Purkinje cell (primary cell): Measurements from ENCODE around the gene PLEKHG4. TPM values are rescaled to one million over a fixed set of nuclear protein-coding genes. Genes with fewer than 3 reads are reported as not detected.

Experiments
- polyA plus RNA-seq: library from polyadenylated mRNA; unstranded; fragments of >200 nt; fragmentation: Nextera tagmentation; gene quantifications from 2 replicates; pipeline ENCODE4 v1.2.1, GENCODE V29; 2014

PLEKHG4 gene, protein sequence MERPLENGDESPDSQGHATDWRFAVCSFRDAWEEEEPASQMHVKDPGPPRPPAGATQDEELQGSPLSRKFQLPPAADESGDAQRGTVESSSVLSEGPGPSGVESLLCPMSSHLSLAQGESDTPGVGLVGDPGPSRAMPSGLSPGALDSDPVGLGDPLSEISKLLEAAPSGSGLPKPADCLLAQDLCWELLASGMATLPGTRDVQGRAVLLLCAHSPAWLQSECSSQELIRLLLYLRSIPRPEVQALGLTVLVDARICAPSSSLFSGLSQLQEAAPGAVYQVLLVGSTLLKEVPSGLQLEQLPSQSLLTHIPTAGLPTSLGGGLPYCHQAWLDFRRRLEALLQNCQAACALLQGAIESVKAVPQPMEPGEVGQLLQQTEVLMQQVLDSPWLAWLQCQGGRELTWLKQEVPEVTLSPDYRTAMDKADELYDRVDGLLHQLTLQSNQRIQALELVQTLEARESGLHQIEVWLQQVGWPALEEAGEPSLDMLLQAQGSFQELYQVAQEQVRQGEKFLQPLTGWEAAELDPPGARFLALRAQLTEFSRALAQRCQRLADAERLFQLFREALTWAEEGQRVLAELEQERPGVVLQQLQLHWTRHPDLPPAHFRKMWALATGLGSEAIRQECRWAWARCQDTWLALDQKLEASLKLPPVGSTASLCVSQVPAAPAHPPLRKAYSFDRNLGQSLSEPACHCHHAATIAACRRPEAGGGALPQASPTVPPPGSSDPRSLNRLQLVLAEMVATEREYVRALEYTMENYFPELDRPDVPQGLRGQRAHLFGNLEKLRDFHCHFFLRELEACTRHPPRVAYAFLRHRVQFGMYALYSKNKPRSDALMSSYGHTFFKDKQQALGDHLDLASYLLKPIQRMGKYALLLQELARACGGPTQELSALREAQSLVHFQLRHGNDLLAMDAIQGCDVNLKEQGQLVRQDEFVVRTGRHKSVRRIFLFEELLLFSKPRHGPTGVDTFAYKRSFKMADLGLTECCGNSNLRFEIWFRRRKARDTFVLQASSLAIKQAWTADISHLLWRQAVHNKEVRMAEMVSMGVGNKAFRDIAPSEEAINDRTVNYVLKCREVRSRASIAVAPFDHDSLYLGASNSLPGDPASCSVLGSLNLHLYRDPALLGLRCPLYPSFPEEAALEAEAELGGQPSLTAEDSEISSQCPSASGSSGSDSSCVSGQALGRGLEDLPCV
- polyA plus RNA-seq = 1.4 TPM in 1 of 2 replicates, not detected in the other

DNA sequence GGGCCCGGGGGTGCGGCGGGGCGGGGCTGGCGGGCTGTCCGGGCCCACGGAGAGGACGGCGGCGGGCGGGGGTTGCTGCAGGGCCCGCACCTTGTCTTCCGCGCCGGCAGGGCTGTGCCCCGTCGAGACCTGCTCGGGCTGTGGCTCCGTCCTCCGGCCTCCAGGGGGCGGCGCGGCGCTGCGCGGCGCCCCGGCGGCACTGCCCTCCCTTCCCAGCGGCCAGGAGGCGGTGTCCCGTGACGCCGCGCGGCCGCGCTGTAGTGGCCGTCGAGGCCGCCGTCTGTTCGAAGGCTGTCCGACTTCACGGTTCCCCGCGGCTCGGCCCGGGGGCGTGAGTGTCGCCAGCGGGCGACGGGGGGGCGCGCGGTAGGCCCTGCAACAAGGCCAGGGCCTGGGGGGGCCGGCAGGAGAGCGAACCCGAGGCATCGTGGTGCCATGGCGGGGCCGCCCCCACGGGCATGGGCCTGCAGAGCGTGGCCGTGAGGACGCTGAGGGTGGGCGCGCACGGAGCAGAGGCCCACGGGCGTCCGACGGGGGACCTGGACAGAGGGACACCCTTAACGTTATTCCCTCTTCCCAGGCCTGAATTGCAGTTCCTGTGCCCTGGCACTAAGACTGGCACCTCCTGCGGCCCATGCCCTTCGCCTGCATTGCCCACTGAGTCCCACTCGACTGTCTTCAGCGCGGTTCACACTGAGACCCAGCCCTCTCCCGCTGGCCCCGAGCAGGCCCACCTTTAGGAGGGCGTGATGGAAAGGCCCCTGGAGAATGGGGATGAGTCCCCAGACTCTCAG is at the start of gene PLEKHG4:
TSS of gene PLEKHG4 (plus strand) at position 237 of the 794 bp plus-strand sequence. CDS start at position 750, 513 bp downstream.

DNA sequence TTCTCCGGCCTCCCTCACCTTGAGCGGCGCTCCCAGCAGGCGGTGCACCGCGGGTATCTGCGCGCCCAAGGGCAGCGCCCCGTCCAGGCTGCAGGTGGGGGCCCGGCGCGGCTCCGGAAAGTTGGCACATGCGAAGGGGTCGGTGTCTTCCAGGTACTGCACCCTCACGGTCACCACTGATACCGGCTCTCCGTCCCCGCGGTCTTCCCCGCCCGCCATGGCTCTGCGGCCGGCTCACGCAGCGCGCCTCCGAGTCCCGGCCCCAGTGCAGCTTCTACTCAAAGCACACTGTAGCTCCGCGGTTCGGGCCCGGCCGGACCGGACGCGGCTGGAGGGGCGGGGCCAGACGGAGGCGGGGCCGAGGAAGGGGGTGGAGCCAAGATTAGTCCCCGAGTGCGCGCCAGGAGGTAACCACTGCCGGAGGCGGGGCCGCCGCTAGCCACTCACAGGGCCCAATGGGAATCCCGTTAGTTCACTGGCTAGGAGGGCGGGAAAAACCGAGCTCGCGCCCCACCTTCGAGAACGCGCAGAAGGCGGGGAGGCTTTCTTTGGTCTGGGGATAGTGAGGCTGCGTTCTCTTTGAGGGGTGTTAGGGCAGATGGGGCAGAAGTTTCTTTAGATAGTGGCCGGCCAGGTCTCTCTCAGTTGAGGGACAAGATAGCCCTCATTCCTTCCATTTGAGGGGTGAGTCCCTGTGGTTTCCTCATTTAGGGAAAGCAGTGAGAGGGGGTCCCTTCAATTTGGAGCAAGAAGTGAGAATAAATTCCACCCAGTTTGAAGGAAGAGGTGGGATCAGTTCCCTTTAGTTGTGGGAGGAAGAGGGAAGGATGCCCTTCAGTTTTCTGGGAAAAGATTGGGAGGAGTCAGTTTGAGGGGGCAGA is 31.9 kb upstream of the PLEKHG4 start, which contains the start of gene FHOD1:
TSS of gene FHOD1 (minus strand) at position 290 of the 881 bp plus-strand sequence. CDS start at position 219, 71 bp downstream.

DNA sequence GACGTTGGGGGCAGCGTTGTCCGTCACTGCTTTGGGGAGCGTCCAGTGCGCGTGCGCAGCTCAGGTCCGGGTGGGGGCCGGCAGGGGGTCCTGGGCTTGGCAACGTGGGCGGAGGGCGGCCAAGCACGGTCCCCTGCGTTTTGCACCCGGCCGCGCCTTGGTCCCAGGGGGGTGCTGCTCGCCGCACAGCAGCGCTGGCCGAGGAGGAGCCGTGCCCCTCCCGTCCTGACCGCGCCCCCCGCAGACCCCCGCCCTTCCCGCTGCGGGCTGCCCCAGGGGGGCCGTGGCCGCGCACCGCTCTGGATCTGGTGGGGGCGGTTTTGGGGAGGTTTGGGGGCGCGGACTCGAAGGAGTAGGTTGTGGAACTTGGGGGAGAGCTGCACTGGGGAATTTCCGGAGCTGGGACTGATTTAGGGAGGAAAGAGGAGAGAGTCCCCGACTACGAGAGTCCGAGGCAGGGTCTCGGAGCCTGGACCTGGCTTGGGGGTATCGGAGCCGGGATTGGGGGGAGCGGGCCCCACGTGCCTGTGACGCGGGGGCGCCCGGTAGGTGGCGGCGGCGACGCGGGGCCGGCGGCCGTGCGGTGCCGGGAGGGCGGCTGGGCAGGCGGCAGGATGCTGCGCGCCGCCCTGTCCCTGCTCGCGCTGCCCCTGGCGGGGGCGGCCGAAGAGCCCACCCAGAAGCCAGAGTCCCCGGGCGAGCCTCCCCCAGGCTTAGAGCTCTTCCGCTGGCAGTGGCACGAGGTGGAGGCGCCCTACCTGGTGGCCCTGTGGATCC is 30.7 kb upstream of the PLEKHG4 start, which contains the start of gene SLC9A5:
TSS of gene SLC9A5 (plus strand) at position 579 of the 777 bp plus-strand sequence. CDS start at position 615, 36 bp downstream.

DNA sequence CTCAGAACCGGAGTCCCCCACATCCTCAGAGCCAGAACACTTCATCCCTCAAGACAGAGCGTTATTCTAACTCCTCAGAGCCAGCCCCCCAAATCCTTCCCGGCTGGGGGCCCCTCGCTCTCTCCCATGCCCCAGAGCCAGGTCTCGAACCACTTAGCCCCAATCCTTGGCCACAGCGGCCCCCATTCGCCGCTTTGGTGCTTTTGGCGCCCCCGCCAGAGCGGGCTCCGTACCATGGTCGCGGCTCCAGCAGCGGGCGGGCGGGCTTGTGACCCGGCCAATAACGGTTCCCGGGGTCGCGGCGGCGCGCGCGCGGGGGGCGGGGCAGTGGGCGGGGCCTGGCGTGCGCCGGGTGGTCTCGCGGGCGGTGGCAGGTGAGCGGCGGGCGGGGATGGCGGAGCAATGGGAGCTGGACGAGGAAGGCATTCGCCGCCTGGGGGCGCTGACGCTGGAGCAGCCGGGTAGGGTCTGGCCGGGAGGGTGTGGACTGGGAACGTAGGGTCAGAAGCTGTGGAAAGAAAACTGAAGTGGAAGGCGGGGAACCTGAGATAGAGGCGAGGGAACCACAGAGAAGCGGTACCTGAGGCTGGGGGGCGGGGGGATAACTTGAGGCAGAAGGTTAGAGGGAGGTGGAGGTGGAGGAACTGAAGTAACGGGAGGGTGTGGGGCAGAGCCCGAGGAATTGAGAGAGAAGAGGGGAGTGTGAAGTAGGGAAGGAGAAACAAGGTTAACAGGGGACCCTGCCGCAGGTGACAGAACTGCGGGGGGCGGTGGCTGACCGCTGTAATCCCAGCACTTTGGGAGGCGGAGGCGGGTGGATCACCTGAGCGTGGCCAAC is 47.4 kb downstream of the PLEKHG4 start, which contains the start of the genes KCTD19 and LRRC36:
TSS of gene KCTD19 (minus strand) at position 270 of the 838 bp plus-strand sequence. CDS start at position 236, 34 bp downstream.
TSS of gene LRRC36 (plus strand) at position 344 of the 838 bp plus-strand sequence. CDS start at position 392, 48 bp downstream.

Other genes with a start within 250 kb of the PLEKHG4 start
- gene PHAF1, start 169.6 kb upstream of the PLEKHG4 start, polyA plus RNA-seq = 4.7 and 14.2 TPM in 2 replicates
- not detected in 2 replicates for gene B3GNT9, start 128.5 kb upstream of the PLEKHG4 start, polyA plus RNA-seq
- gene TRADD, start 119.6 kb upstream of the PLEKHG4 start, polyA plus RNA-seq = 0.99 TPM in 1 of 2 replicates, not detected in the other
- 0.81 TPM in 1 of 2 replicates, not detected in the other for gene FBXL8, start 119.6 kb upstream of the PLEKHG4 start, polyA plus RNA-seq
- gene HSF4, start 114.8 kb upstream of the PLEKHG4 start, polyA plus RNA-seq = 1.9 and 3.9 TPM in 2 replicates
- gene NOL3, start 109.0 kb upstream of the PLEKHG4 start, polyA plus RNA-seq = 6.3 and 9.0 TPM in 2 replicates
- gene MATCAP1, start 95.6 kb upstream of the PLEKHG4 start, polyA plus RNA-seq = 12.0 and 13.3 TPM in 2 replicates
- gene EXOC3L1, start 89.4 kb upstream of the PLEKHG4 start, polyA plus RNA-seq = not detected in 2 replicates
- 4.5 and 7.4 TPM in 2 replicates for gene E2F4, start 87.4 kb upstream of the PLEKHG4 start, polyA plus RNA-seq
- gene ELMO3, start 80.4 kb upstream of the PLEKHG4 start, polyA plus RNA-seq = not detected in 2 replicates
- 357 and 366 TPM in 2 replicates for gene TMEM208, start 52.4 kb upstream of the PLEKHG4 start, polyA plus RNA-seq
- 2.6 and 3.7 TPM in 2 replicates for gene FHOD1, start 32.1 kb upstream of the PLEKHG4 start, polyA plus RNA-seq
- gene SLC9A5, start 30.6 kb upstream of the PLEKHG4 start, polyA plus RNA-seq = 1.1 and 1.7 TPM in 2 replicates
- gene KCTD19, start 47.2 kb downstream of the PLEKHG4 start, polyA plus RNA-seq = not detected in 2 replicates
- 2.1 and 3.7 TPM in 2 replicates for gene LRRC36, start 47.3 kb downstream of the PLEKHG4 start, polyA plus RNA-seq
- gene TPPP3, start 114.0 kb downstream of the PLEKHG4 start, polyA plus RNA-seq = 55.4 and 88.4 TPM in 2 replicates
- 0.16 and 0.20 TPM in 2 replicates for gene ZDHHC1, start 136.9 kb downstream of the PLEKHG4 start, polyA plus RNA-seq
- gene HSD11B2, start 151.6 kb downstream of the PLEKHG4 start, polyA plus RNA-seq = 0.12 and 3.9 TPM in 2 replicates
- 83.3 and 140 TPM in 2 replicates for gene ATP6V0D1, start 201.6 kb downstream of the PLEKHG4 start, polyA plus RNA-seq
- gene AGRP, start 204.0 kb downstream of the PLEKHG4 start, polyA plus RNA-seq = 0.34 TPM in 1 of 2 replicates, not detected in the other
- gene RIPOR1, start 249.3 kb downstream of the PLEKHG4 start, polyA plus RNA-seq = 4.3 and 6.2 TPM in 2 replicates